ENCODE data around the gene RALGPS2. TPM values are rescaled to one million over a fixed set of nuclear protein-coding genes. Genes with fewer than 3 reads are reported as not detected.

RALGPS2 gene
- total RNA-seq, 1 donor from 2014 or later, result 7.5 TPM

DNA sequence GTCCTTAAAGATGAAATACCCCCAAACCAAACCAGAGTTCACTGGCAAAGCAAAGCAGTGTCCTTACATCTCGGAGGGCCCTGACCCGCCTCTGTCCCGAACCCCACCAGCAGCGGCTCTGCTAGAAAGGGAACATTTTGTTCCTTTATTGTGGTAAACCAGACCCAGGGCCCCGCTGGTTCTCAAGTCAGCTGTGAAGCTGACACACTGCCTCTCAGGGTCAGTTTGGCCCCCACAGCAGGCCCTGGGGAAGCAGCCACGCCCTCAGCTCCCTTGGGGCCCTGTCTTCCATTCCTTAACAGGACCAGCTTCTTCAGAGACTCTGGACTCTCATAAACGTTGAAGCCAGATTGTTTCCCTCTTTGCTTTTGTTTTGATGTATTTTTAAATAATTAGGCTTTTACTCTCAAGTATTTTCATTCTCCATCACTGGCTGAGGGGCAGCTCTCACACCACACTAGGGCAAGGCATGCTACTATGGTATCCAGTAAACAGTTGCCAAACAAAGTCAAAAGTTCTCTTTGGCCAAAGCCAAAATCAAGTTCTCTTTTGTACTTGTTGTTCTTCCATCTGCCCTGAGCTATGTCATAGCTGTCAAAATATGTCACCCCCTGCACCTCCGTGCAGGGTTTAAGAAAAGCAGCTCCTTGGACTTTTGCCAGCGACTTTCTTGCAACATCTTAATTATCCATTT lies 207.0 kb downstream of the RALGPS2 start:
- intact Hi-C loops (cut with micrococcal nuclease), result no loop called here
- Histone ChIP-seq H3K4me3 (no peak overlapping the region), H3K27me3 (ENCODE audit: low read depth) (no peaks in the 10 kb centered on the region), H3K9me3 (replicated peaks) (no peaks in the 10 kb centered on the region), H3K4me1 (peaks cover 72% of the 10 kb centered on the region), H3K27ac (replicated peaks) (peak overlapping the region; percentile 89), H3K36me3 (no peaks in the 10 kb centered on the region)
- peak; percentile 81 for DNase-seq
- TF ChIP-seq, protein P1, sequence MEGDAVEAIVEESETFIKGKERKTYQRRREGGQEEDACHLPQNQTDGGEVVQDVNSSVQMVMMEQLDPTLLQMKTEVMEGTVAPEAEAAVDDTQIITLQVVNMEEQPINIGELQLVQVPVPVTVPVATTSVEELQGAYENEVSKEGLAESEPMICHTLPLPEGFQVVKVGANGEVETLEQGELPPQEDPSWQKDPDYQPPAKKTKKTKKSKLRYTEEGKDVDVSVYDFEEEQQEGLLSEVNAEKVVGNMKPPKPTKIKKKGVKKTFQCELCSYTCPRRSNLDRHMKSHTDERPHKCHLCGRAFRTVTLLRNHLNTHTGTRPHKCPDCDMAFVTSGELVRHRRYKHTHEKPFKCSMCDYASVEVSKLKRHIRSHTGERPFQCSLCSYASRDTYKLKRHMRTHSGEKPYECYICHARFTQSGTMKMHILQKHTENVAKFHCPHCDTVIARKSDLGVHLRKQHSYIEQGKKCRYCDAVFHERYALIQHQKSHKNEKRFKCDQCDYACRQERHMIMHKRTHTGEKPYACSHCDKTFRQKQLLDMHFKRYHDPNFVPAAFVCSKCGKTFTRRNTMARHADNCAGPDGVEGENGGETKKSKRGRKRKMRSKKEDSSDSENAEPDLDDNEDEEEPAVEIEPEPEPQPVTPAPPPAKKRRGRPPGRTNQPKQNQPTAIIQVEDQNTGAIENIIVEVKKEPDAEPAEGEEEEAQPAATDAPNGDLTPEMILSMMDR (IDR thresholded peaks at IDR 0.05; ENCODE audit: borderline replicate concordance), result no peak

DNA sequence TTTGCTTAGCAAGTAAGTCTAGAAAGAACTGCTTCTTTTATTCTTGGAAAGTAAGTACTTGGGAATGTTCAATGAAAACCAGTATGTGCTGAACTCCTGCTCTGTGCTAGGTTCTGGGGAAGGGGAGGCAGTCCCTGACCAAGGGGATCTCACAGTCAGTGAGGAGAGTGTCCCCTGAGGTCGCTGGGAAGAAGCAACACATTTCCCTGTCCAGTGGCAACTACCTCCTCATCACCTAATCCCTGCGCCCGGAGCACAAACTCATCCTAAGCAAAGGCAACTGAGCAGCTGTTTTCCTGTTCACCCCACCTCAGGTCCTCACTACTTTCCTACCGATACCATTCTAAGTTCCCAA lies 207.5 kb downstream of the RALGPS2 start:
- Histone ChIP-seq H3K9me3 (replicated peaks) (no peaks in the 10 kb centered on the region), H3K36me3 (no peaks in the 10 kb centered on the region), H3K27me3 (ENCODE audit: low read depth) (no peaks in the 10 kb centered on the region), H3K4me1 (peaks cover 71% of the 10 kb centered on the region), H3K27ac (replicated peaks) (peak overlapping the region; percentile 89), H3K4me3 (peak overlapping the region; percentile 15)
- DNase-seq, result no peak
- intact Hi-C loops (cut with micrococcal nuclease), result no loop called here
- TF ChIP-seq, protein P1 (IDR thresholded peaks at IDR 0.05; ENCODE audit: borderline replicate concordance), result no peak

DNA sequence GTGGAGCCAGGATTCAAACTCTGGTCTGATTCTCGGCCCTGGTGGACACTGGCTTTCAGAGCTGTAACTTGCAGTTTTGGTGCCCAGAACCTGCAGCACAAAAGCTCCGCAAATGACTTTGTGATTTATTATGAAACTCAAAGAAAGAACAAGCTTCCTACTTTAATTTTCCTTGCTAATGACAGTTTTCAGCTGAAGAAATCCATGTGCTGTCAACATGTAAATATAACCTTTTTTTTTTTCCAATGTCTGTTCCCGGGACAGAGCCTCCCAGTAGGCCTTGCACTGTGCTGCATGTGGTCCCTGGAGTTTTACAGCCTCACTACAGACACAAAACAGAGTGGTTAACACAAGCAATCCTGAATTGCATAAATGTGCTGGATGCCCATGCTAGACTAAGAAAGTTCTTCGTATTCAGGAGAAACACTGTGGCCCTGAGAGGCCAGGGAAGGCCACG lies 208.1 kb downstream of the RALGPS2 start:
- H3K27ac ChIP-seq (replicated peaks), result peak overlapping the region; percentile 89
- TF ChIP-seq, protein P1 (IDR thresholded peaks at IDR 0.05; ENCODE audit: borderline replicate concordance), result no peak
- H3K4me1 ChIP-seq, result peaks cover 77% of the 10 kb centered on the region
- no peaks in the 10 kb centered on the region for H3K9me3 ChIP-seq (replicated peaks)
- intact Hi-C loops (cut with micrococcal nuclease), result no loop called here
- H3K4me3 ChIP-seq, result peak overlapping the region; percentile 15
- H3K36me3 ChIP-seq, result no peaks in the 10 kb centered on the region
- DNase-seq, result no peak
- H3K27me3 ChIP-seq (ENCODE audit: low read depth), result no peaks in the 10 kb centered on the region

DNA sequence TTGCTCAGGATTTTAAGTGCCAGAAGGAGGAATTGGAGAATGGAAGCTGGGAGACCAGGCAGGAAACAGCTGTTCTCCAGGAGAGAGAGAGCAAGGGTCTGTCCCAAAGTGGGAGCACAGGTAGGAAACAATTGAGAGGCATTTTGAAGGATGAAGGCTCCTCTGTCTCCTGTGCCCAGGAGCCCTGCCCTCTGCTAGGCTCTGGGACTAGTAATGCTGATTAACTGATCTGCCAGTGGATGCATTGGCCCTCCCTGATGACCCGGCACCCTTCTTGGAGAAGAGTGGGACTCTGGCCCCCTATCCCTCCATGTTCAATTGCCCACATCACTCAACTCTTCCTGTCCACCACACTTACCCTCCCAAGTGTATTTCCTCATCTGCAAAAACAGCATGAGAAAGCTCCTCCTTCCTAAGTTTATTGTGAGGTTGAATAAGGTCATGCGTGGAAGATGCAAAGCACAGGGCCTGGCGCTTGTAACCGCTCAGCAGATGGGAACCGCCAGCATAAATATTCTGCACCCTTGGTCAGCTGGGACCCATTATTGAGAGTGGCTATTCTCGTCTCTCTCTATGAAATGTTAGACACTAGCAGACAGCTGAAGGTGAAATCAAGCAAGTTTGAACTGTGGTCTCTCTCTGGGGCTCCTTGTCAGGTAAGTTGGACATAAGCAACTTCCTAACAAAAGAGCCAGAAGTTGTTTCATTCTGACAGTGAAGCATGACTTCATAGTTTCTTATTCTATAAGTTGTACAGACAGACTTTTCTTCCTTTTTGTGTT lies 208.9 kb downstream of the RALGPS2 start:
- intact Hi-C loops (cut with micrococcal nuclease), result no loop called here
- H3K9me3 ChIP-seq (replicated peaks), result no peaks in the 10 kb centered on the region
- DNase-seq, result no peak
- no peaks in the 10 kb centered on the region for H3K27me3 ChIP-seq (ENCODE audit: low read depth)
- peak overlapping the region; percentile 89 for H3K27ac ChIP-seq (replicated peaks)
- TF ChIP-seq, protein P1 (IDR thresholded peaks at IDR 0.05; ENCODE audit: borderline replicate concordance), result no peak
- H3K36me3 ChIP-seq, result no peaks in the 10 kb centered on the region
- peaks cover 76% of the 10 kb centered on the region for H3K4me1 ChIP-seq
- no peak overlapping the region for H3K4me3 ChIP-seq

DNA sequence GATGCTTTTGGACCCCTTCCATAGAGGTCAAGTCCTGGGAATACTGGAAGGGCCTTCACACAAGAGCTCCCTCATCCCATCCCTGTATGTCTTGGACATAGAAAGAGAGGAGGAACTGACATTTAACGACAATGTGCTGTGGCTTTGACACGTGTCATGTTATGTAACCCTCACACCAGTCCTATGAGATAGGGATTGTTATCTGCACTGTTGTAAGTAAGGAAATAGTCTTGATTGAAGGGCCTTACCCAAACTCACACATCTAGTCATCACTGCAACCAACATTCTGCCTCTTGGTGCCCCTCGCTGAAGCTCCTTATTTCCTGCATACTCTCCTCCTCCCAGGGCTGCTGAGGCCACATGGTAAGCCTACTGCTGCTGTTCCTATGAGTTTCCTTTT lies 209.5 kb downstream of the RALGPS2 start:
- TF ChIP-seq, protein P1 (IDR thresholded peaks at IDR 0.05; ENCODE audit: borderline replicate concordance), result no peak
- no peaks in the 10 kb centered on the region for H3K27me3 ChIP-seq (ENCODE audit: low read depth)
- peaks cover 76% of the 10 kb centered on the region for H3K4me1 ChIP-seq
- intact Hi-C loops (cut with micrococcal nuclease), result no loop called here
- H3K27ac ChIP-seq (replicated peaks), result peak overlapping the region; percentile 89
- H3K36me3 ChIP-seq, result no peaks in the 10 kb centered on the region
- no peak overlapping the region for H3K4me3 ChIP-seq
- no peak for DNase-seq
- no peaks in the 10 kb centered on the region for H3K9me3 ChIP-seq (replicated peaks)

Data from left ventricle myocardium inferior (tissue), 1 donor.